AG09319 (cell line): ENCODE data around the gene SLCO2A1.

Experiments used
- DNase-seq: peaks from one replicate; pipeline ENCODE4 v3.0.0-alpha.2; 2010; ENCODE audit warnings: low read depth; ENCODE audit errors: extremely low read depth
- CTCF ChIP-seq: IDR thresholded peaks from 2 replicates; pipeline ENCODE4 v1.5.1; 2011; ENCODE audit warnings: low read depth, mild to moderate bottlenecking, inconsistent platforms, low read length, moderate library complexity

The SLCO2A1 gene

GRCh38 chr3:133881939-133882825 lies 147.5 kb downstream of the SLCO2A1 start:
- DNase-seq: no peak
- no peak for TF ChIP-seq CTCF

- TF ChIP-seq CTCF: no peak
Measured at GRCh38 chr3:133881492-133881891, 148.2 kb downstream of the SLCO2A1 start.

GRCh38 chr3:133880886-133881455 lies 148.8 kb downstream of the SLCO2A1 start:
- DNase-seq: no peak
- no peak for TF ChIP-seq CTCF

More at GRCh38 chr3:133881492-133881891, 148.2 kb downstream of the SLCO2A1 start:
- no peak for DNase-seq

- TF ChIP-seq CTCF: no peak
- no peak for DNase-seq
Measured at GRCh38 chr3:133880287-133880686, 149.4 kb downstream of the SLCO2A1 start.

- no peak for DNase-seq
- no peak for TF ChIP-seq CTCF
Measured at GRCh38 chr3:133878518-133878917, 151.2 kb downstream of the SLCO2A1 start.
